ENCODE measurements around the gene GFI1.

GFI1 gene

DNA sequence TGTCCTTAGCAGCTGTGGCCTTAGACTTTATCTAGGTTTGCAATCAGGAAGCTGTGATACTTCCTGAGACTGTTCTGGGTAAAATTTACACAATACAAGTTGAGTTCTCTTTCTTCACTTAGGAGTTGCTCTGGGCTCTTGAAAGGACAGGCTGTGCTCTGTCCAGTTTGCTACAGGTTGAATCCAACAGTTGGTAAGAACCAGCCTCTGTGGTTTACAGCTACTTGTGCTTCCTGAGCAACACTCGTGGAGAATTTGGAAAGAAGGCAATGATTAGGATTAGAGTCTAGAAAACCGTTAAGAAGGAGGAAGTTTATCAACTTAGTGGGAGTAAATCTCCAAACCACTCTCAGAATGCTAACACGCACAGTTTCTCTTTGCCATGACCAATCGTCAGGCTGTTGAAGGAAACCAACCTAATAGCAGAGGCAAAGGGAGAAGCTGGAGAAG is 26.8 kb downstream of the GFI1 start:
- no peak overlapping the region for H3K27ac ChIP-seq

DNA sequence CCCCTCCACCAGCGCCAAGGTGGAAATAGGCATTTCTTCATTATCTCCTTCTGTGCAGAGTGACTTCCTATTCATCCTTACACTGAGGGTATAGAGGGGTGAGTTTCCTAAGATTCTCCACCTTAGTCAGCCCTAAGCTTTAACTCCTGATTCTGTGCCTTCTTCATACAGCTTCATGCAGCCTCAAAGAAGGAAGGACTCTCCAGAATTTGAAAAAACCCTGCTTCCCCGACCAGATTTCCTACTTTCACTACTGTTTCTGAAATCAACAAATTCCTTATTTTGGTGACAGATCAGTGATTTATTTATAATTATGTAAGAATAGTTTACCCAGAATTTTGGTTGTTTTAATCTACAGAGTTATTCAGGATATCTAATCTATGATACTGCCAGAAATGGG is 28.6 kb downstream of the GFI1 start:
- H3K27ac ChIP-seq, result no peak overlapping the region
- TF ChIP-seq ZFX (IDR thresholded peaks at IDR 0.05; ENCODE audit: borderline replicate concordance), result no peak
- TF ChIP-seq, protein P1, sequence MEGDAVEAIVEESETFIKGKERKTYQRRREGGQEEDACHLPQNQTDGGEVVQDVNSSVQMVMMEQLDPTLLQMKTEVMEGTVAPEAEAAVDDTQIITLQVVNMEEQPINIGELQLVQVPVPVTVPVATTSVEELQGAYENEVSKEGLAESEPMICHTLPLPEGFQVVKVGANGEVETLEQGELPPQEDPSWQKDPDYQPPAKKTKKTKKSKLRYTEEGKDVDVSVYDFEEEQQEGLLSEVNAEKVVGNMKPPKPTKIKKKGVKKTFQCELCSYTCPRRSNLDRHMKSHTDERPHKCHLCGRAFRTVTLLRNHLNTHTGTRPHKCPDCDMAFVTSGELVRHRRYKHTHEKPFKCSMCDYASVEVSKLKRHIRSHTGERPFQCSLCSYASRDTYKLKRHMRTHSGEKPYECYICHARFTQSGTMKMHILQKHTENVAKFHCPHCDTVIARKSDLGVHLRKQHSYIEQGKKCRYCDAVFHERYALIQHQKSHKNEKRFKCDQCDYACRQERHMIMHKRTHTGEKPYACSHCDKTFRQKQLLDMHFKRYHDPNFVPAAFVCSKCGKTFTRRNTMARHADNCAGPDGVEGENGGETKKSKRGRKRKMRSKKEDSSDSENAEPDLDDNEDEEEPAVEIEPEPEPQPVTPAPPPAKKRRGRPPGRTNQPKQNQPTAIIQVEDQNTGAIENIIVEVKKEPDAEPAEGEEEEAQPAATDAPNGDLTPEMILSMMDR (IDR thresholded peaks at IDR 0.05), result no peak

More for the DNA sequence above, 26.8 kb downstream of the GFI1 start:
- TF ChIP-seq, protein P1 (IDR thresholded peaks at IDR 0.05), result no peak
- TF ChIP-seq ZFX (IDR thresholded peaks at IDR 0.05; ENCODE audit: borderline replicate concordance), result no peak

DNA sequence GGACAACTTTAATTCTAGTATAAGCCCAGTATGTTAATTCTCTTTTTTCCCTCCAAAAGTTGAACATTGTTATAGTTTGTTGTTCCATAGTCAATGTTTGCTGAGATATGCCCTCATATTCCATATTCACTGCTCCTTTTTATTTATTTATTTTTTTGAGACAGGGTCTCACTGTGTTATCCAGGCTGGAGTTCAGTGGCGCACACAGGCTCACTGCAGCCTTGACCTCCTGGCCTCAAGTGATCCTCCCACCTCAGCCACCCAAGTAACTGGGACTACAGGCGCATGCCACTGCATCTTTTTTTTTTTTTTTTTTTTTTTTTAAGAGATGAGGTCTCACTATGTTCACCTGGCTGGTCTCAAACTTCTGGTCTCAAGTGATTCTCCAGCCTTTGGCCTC is 38.7 kb downstream of the GFI1 start:
- TF ChIP-seq ZFX (IDR thresholded peaks at IDR 0.05; ENCODE audit: borderline replicate concordance), result no peak
- TF ChIP-seq, protein P1 (IDR thresholded peaks at IDR 0.05), result no peak
- H3K27ac ChIP-seq, result no peak overlapping the region

DNA sequence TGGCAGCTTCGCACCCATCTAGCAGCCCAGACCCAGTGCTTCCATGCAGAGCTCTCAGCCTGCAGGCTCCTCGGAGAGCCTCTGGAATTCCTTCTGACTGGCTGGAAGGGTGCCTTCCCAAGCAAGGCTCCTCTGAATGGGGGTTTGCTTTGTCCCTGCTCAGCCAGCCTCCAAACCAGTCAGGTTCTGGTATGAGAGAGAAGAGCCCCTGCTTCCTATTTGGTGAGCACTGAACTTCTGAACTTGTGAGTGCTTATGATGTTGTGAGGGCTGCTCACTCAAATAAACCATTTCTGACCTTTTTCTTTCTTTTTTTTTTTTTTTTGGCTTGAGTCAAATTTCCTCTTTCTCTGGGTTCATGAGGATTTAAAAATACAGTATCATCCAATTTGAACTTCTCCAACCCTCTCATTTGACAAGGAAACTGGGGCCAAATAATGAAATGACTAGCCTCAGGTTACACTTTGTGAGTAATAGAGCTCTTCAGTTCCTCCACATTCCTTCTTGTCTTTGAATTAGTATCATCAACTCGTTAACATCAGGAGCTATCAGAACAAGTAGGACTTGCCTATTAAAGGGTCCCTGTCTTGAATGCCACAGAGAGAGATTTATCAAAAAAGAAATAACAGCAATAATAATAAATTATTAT is 39.6 kb downstream of the GFI1 start:
- H3K27ac ChIP-seq, result no peak overlapping the region
- TF ChIP-seq ZFX (IDR thresholded peaks at IDR 0.05; ENCODE audit: borderline replicate concordance), result no peak
- TF ChIP-seq, protein P1 (IDR thresholded peaks at IDR 0.05), result no peak

DNA sequence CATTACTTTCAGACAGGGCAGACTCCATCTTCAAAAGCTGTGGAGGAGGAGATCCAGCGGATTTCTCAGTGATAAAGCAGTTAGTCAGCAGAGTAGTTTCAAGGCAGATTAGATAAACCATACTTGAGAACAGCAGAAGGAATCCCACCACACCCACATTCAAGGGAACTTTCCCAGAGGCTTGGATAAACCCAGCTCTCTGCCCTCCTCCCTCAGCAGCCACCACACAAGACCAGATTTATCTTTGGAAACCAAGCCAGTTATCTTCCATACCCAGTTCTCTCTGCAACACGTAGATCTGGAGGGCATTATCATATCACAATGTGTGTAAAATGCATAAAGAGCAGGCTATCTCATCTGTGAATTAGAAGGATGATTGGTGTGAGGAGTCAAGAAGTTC is 40.2 kb downstream of the GFI1 start:
- H3K27ac ChIP-seq, result no peak overlapping the region
- TF ChIP-seq, protein P1 (IDR thresholded peaks at IDR 0.05), result no peak
- TF ChIP-seq ZFX (IDR thresholded peaks at IDR 0.05; ENCODE audit: borderline replicate concordance), result no peak

DNA sequence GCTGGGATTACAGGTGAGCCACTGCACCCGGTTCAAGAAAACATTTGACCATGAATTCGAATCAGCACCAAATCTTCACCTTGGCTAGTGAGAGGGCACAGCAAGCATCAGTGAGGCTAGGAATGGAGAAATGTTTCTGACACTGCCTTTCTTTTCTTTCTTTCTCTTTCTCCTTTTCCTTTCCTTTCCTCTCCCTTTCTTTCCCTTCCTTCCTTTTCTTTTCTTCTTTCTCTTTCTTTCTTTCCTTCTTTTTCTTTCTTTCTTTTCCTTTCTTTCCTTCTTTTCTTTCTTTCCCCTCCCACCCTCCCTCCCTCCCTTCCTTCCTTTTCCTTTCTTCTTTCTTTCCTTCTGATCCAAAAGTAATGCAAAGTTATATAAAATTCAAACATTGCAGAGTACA is 40.9 kb downstream of the GFI1 start:
- no peak overlapping the region for H3K27ac ChIP-seq
- TF ChIP-seq, protein P1 (IDR thresholded peaks at IDR 0.05), result no peak
- no peak for TF ChIP-seq ZFX (IDR thresholded peaks at IDR 0.05; ENCODE audit: borderline replicate concordance)

DNA sequence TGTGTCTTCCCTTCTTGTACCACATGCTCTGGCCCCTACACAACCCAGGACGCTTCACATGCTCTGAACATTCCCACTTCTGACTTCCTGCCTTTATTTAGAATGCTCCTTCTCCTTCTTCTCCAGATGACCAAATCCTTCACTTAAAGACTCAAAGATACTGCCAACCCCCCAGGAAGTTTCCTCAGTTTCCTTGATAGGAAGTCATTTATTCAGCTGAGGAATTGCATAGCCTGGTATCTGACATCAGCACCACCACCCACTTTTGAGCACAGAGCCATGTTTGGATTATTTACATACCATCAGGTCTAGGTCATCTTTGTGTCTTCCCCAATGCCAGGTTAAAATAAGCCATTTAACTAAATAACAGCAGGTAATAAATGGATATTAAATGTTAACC is 42.4 kb downstream of the GFI1 start:
- peak overlapping the region; percentile 92 for H3K27ac ChIP-seq
- TF ChIP-seq, protein P1 (IDR thresholded peaks at IDR 0.05), result no peak
- TF ChIP-seq ZFX (IDR thresholded peaks at IDR 0.05; ENCODE audit: borderline replicate concordance), result no peak
